Measurements from ENCODE around the gene PM20D1.
A peak's percentile ranks its signal among the peaks of the same experiment; 100 is the strongest.

Gene PM20D1

GRCh38 chr1:205785446-205785845 is 64.5 kb downstream of the PM20D1 start:
- H3K4me3 ChIP-seq (ENCODE audit: low read depth, low read length) = no peak overlapping the region
- TF ChIP-seq CTCF (conservative IDR thresholded peaks at IDR 0.05; ENCODE audit: low read depth, low read length) = no peak
- no peak for DNase-seq (ENCODE audit: low read depth)

GRCh38 chr1:205783904-205784303 is 66.0 kb downstream of the PM20D1 start:
- no peak for TF ChIP-seq CTCF (conservative IDR thresholded peaks at IDR 0.05; ENCODE audit: low read depth, low read length)
- DNase-seq (ENCODE audit: low read depth) = peak; percentile 27
- no peak overlapping the region for H3K4me3 ChIP-seq (ENCODE audit: low read depth, low read length)

- TF ChIP-seq CTCF (conservative IDR thresholded peaks at IDR 0.05; ENCODE audit: low read depth, low read length) = no peak
- DNase-seq (ENCODE audit: low read depth) = no peak
These were observed 66.5 kb downstream of the PM20D1 start for GRCh38 chr1:205783433-205783795.

GRCh38 chr1:205782627-205783432 is 67.1 kb downstream of the PM20D1 start:
- no peak for DNase-seq (ENCODE audit: low read depth)
- no peak for TF ChIP-seq CTCF (conservative IDR thresholded peaks at IDR 0.05; ENCODE audit: low read depth, low read length)
- no peak overlapping the region for H3K4me3 ChIP-seq (ENCODE audit: low read depth, low read length)

More at GRCh38 chr1:205783433-205783795, 66.5 kb downstream of the PM20D1 start:
- no peak overlapping the region for H3K4me3 ChIP-seq (ENCODE audit: low read depth, low read length)

DNA sequence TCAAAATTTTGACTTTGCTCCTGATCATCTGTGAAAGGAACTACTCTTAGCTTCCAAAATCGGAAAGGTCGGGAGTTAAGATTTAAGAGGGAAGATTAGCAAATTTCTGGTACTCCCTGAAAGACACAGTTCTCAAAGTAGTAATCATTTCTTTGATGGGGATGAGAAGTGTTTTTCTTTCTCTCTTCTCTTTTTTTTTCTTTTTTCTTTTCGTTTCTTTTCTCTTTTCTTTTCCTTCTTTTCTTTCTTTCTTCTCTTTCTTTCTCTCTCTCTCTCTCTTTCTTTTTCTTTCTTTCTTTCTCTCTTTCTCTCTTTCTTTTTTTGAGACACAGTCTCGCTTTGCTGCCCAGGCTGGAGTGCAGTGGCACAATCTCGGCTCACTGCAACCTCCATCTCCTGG is 69.6 kb downstream of the PM20D1 start:
- TF ChIP-seq CTCF (conservative IDR thresholded peaks at IDR 0.05; ENCODE audit: low read depth, low read length) = no peak
- no peak for DNase-seq (ENCODE audit: low read depth)
- H3K4me3 ChIP-seq (ENCODE audit: low read depth, low read length) = no peak overlapping the region

Measured in choroid plexus epithelial cell (primary cell).